HEK293 (cell line): ENCODE results near the gene EBI3.
A peak's percentile ranks its signal among the peaks of the same experiment; 100 is the strongest.

Experiments used
- CTCF ChIA-PET: fragments of 350-600 bp; formaldehyde crosslinking; extraction: SDS; loops from one replicate; lab custom pipeline; 2021; ENCODE audit warnings: antibody characterized with exemption; lab: Yijun Ruan, JAX
- POLR2A ChIA-PET: fragments of 300-600 bp; formaldehyde crosslinking; extraction: SDS; loops from one replicate; lab custom pipeline; 2020; ENCODE audit warnings: antibody characterized with exemption, inconsistent platforms; lab: Yijun Ruan, JAX
- H3K27ac ChIP-seq: fragments of 200-500 bp; sonication (Bioruptor generic); 2 replicates; pipeline ENCODE4 v1.5.1; 2014; ENCODE audit warnings: low read depth, low read length, control low read depth, inconsistent platforms; ENCODE audit errors: extremely low read depth
- H3K36me3 ChIP-seq, 2 experiments: fragments of 200-500 bp in 1 of 2; sonication (Bioruptor generic) in 1 of 2; 1 replicate in 1 of 2; 2 replicates in 1 of 2; pipeline ENCODE4 v1.5.1; 2014 to 2017; ENCODE audit warnings: inconsistent platforms in 2 of 2, low read length in 2 of 2; ENCODE audit not compliant: control insufficient read depth in 2 of 2, insufficient read depth in 1 of 2
- H3K4me1 ChIP-seq: fragments of 200-500 bp; sonication (Bioruptor generic); 2 replicates; pipeline ENCODE4 v1.5.1; 2014; ENCODE audit warnings: mild to moderate bottlenecking, low read length, inconsistent platforms; ENCODE audit not compliant: control insufficient read depth, insufficient read depth
- H3K4me3 ChIP-seq: 2 replicates; pipeline ENCODE4 v1.5.1; 2011; ENCODE audit warnings: low read depth, mild to moderate bottlenecking, control low read depth, low read length, moderate library complexity
- H3K9me3 ChIP-seq: fragments of 200-500 bp; sonication (Bioruptor generic); 2 replicates; pipeline ENCODE4 v1.5.1; 2014; ENCODE audit warnings: low read depth, low read length, inconsistent platforms; ENCODE audit not compliant: control insufficient read depth, insufficient read depth
- BCL11B ChIP-seq: fragments of 450-650 bp; formaldehyde crosslinking; IDR thresholded peaks from 2 replicates; pipeline ENCODE4 v1.5.1; 2016; ENCODE audit warnings: low read depth, missing biosample characterization, missing genetic modification characterization
- EGR2 ChIP-seq: fragments of 450-650 bp; formaldehyde crosslinking; IDR thresholded peaks from 2 replicates; pipeline ENCODE4 v1.5.1; 2016; ENCODE audit warnings: low read depth, missing biosample characterization, missing genetic modification characterization
- IKZF3 ChIP-seq: fragments of 450-650 bp; IDR thresholded peaks from 2 replicates; pipeline ENCODE4 v1.5.0; 2018; ENCODE audit warnings: missing biosample characterization, mild to moderate bottlenecking, missing genetic modification characterization, moderate library complexity
- KLF1 ChIP-seq: fragments of 450-650 bp; formaldehyde crosslinking; IDR thresholded peaks from 2 replicates; pipeline ENCODE4 v1.5.1; 2016; ENCODE audit warnings: missing biosample characterization, missing genetic modification characterization
- KLF10 ChIP-seq: fragments of 450-650 bp; IDR thresholded peaks from 2 replicates; pipeline ENCODE4 v1.5.1; 2018; ENCODE audit warnings: missing biosample characterization, mild to moderate bottlenecking, missing genetic modification characterization
- KLF16 ChIP-seq: fragments of 450-650 bp; formaldehyde crosslinking; IDR thresholded peaks from 2 replicates; pipeline ENCODE4 v1.5.1; 2017; ENCODE audit warnings: missing biosample characterization, missing genetic modification characterization
- KLF9 ChIP-seq: fragments of 450-650 bp; formaldehyde crosslinking; IDR thresholded peaks from 2 replicates; pipeline ENCODE4 v1.5.1; 2016; ENCODE audit warnings: missing biosample characterization, missing genetic modification characterization, low read depth
- SCRT1 ChIP-seq: fragments of 450-650 bp; formaldehyde crosslinking; IDR thresholded peaks from 2 replicates; pipeline ENCODE4 v1.5.1; 2016; ENCODE audit warnings: missing biosample characterization, missing genetic modification characterization, borderline replicate concordance
- SCRT2 ChIP-seq: fragments of 450-650 bp; formaldehyde crosslinking; IDR thresholded peaks from 2 replicates; pipeline ENCODE4 v1.5.1; 2016; ENCODE audit warnings: missing biosample characterization, missing genetic modification characterization
- SP2 ChIP-seq: fragments of 450-650 bp; formaldehyde crosslinking; IDR thresholded peaks from 2 replicates; pipeline ENCODE4 v1.5.1; 2016; ENCODE audit warnings: missing biosample characterization, missing genetic modification characterization
- SP3 ChIP-seq: fragments of 450-650 bp; formaldehyde crosslinking; IDR thresholded peaks from 2 replicates; pipeline ENCODE4 v1.5.1; 2016; ENCODE audit warnings: missing biosample characterization, missing genetic modification characterization
- ZBTB48 ChIP-seq: fragments of 450-650 bp; formaldehyde crosslinking; IDR thresholded peaks from 2 replicates; pipeline ENCODE4 v1.5.1; 2016; ENCODE audit warnings: missing biosample characterization, missing genetic modification characterization
- ZFP69B ChIP-seq: fragments of 450-650 bp; formaldehyde crosslinking; IDR thresholded peaks from 2 replicates; pipeline ENCODE4 v1.5.1; 2016; ENCODE audit warnings: missing biosample characterization, missing genetic modification characterization
- ZNF837 ChIP-seq: fragments of 450-650 bp; formaldehyde crosslinking; IDR thresholded peaks from 2 replicates; pipeline ENCODE4 v1.5.1; 2016; ENCODE audit warnings: missing biosample characterization, missing genetic modification characterization
- TF ChIP-seq, protein P1 (sequence below): IDR thresholded peaks from 2 replicates; pipeline ENCODE4 v1.6.1; 2011; ENCODE audit warnings: mild to moderate bottlenecking, low read depth, low read length, borderline replicate concordance
- TF ChIP-seq, protein P2 (sequence below): fragments of 450-650 bp; formaldehyde crosslinking; IDR thresholded peaks from 2 replicates; pipeline ENCODE4 v1.5.1; 2016; ENCODE audit warnings: missing biosample characterization, missing genetic modification characterization
- TF ChIP-seq, protein P3 (sequence below): fragments of 450-650 bp; formaldehyde crosslinking; IDR thresholded peaks from 2 replicates; pipeline ENCODE4 v1.5.1; 2016; ENCODE audit warnings: missing biosample characterization, missing genetic modification characterization
- TF ChIP-seq, protein P4 (sequence below): fragments of 450-650 bp; formaldehyde crosslinking; IDR thresholded peaks from 2 replicates; pipeline ENCODE4 v1.5.1; 2017; ENCODE audit warnings: missing biosample characterization, missing genetic modification characterization

Gene EBI3

DNA sequence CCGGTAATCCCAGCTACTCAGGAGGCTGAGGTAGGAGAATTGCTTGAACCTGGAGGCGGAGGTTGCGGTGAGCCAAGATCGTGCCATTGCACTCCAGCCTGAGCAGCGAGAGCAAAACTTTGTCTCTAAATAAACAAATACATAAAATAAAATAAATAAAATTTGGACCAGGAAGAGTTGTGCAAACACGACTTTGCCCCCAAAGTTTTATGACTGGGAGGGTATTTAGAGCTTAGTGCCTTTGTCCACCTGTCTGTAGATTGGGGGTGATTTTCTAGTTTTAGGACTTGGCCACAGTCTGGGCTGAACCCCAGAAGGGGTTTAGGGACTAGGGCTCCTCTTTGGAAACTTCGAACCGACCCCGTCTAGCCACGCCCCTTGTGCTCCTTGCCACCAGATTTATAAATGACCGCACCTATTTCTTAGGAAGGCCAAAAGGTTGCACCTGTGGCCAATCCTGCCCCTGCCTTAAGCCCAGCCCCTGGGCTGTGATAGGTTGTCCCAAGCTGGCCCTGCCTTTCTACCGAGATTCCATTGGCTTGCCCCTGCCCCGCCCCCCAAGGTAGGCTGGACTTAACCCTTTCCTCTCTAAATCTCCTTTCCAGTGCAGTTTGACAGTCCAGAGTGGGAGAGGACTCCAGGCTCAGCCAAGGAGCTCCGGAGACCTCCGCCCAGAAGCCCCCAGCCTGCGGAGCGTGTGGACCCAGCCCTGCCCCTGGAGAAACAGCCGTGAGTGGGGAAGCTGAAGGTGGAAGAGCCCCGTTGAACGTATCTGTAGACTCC, 55.0 kb downstream of the EBI3 start:
- H3K9me3 ChIP-seq, result no peaks in the 10 kb centered on the region
- no peaks in the 10 kb centered on the region for H3K36me3 ChIP-seq
- POLR2A ChIA-PET, result interaction anchor here (0.6 to 2.2 kb wide), 3 partner anchors 37 to 473 kb away, joined by 3 to 8 read pairs (median 4); partner anchors contain the start of gene YJU2
- no peak overlapping the region for H3K4me3 ChIP-seq
- CTCF ChIA-PET, result interaction anchor here (0.6 to 0.7 kb wide), 2 partner anchors 138 to 235 kb away, joined by 3 to 4 read pairs; no protein-coding TSS in a partner anchor
- no peaks in the 10 kb centered on the region; the same call in 1 of the 2 replicates for H3K4me1 ChIP-seq
- peak; percentile 77 for TF ChIP-seq SCRT2 (tag by site-specific recombination)
- TF ChIP-seq SCRT1 (tag by site-specific recombination), result peak; percentile 85
- no peak for TF ChIP-seq IKZF3
- no peak for TF ChIP-seq ZFP69B
- TF ChIP-seq KLF10 (tag by site-specific recombination), result peak; percentile 97
- peak; percentile 92 for TF ChIP-seq SP2 (tag by site-specific recombination)
- TF ChIP-seq SP3, result peak; percentile 78
- peak; percentile 47; the same call in 1 of the 2 replicates for TF ChIP-seq KLF1 (tag by site-specific recombination)
- no peak for TF ChIP-seq BCL11B (tag by site-specific recombination)
- TF ChIP-seq, protein P1, sequence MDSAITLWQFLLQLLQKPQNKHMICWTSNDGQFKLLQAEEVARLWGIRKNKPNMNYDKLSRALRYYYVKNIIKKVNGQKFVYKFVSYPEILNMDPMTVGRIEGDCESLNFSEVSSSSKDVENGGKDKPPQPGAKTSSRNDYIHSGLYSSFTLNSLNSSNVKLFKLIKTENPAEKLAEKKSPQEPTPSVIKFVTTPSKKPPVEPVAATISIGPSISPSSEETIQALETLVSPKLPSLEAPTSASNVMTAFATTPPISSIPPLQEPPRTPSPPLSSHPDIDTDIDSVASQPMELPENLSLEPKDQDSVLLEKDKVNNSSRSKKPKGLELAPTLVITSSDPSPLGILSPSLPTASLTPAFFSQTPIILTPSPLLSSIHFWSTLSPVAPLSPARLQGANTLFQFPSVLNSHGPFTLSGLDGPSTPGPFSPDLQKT, result no peak
- peak; percentile 43; the same call in 1 of the 2 replicates for TF ChIP-seq ZBTB48 (tag by site-specific recombination)
- no peak for TF ChIP-seq EGR2 (tag by site-specific recombination)
- TF ChIP-seq, protein P2, sequence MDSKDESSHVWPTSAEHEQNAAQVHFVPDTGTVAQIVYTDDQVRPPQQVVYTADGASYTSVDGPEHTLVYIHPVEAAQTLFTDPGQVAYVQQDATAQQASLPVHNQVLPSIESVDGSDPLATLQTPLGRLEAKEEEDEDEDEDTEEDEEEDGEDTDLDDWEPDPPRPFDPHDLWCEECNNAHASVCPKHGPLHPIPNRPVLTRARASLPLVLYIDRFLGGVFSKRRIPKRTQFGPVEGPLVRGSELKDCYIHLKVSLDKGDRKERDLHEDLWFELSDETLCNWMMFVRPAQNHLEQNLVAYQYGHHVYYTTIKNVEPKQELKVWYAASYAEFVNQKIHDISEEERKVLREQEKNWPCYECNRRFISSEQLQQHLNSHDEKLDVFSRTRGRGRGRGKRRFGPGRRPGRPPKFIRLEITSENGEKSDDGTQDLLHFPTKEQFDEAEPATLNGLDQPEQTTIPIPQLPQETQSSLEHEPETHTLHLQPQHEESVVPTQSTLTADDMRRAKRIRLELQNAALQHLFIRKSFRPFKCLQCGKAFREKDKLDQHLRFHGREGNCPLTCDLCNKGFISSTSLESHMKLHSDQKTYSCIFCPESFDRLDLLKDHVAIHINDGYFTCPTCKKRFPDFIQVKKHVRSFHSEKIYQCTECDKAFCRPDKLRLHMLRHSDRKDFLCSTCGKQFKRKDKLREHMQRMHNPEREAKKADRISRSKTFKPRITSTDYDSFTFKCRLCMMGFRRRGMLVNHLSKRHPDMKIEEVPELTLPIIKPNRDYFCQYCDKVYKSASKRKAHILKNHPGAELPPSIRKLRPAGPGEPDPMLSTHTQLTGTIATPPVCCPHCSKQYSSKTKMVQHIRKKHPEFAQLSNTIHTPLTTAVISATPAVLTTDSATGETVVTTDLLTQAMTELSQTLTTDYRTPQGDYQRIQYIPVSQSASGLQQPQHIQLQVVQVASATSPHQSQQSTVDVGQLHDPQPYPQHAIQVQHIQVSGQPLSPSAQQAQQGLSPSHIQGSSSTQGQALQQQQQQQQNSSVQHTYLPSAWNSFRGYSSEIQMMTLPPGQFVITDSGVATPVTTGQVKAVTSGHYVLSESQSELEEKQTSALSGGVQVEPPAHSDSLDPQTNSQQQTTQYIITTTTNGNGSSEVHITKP (tag by site-specific recombination), result peak; percentile 73
- TF ChIP-seq, protein P3, sequence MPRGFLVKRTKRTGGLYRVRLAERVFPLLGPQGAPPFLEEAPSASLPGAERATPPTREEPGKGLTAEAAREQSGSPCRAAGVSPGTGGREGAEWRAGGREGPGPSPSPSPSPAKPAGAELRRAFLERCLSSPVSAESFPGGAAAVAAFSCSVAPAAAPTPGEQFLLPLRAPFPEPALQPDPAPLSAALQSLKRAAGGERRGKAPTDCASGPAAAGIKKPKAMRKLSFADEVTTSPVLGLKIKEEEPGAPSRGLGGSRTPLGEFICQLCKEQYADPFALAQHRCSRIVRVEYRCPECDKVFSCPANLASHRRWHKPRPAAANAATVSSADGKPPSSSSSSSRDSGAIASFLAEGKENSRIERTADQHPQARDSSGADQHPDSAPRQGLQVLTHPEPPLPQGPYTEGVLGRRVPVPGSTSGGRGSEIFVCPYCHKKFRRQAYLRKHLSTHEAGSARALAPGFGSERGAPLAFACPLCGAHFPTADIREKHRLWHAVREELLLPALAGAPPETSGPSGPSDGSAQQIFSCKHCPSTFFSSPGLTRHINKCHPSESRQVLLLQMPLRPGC (tag by site-specific recombination), result no peak
- TF ChIP-seq, protein P4, sequence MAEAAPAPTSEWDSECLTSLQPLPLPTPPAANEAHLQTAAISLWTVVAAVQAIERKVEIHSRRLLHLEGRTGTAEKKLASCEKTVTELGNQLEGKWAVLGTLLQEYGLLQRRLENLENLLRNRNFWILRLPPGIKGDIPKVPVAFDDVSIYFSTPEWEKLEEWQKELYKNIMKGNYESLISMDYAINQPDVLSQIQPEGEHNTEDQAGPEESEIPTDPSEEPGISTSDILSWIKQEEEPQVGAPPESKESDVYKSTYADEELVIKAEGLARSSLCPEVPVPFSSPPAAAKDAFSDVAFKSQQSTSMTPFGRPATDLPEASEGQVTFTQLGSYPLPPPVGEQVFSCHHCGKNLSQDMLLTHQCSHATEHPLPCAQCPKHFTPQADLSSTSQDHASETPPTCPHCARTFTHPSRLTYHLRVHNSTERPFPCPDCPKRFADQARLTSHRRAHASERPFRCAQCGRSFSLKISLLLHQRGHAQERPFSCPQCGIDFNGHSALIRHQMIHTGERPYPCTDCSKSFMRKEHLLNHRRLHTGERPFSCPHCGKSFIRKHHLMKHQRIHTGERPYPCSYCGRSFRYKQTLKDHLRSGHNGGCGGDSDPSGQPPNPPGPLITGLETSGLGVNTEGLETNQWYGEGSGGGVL (tag by site-specific recombination), result no peak
- TF ChIP-seq KLF16 (tag by site-specific recombination), result 0 out of 2 replicates have a peak, but pooled peaks have one; percentile 36
- peak; percentile 58 for TF ChIP-seq KLF9 (tag by site-specific recombination)
- TF ChIP-seq ZNF837 (tag by site-specific recombination), result no peak
- H3K27ac ChIP-seq, result no peak overlapping the region
